HG03097 (cell line): ENCODE results near the gene C1QTNF12.
"Not testable (repeated sequence)": the region's sequence is repeated elsewhere in the genome, so short reads cannot be mapped to it uniquely, and the experiment has no call there.

ENCODE experiments used
- ATAC-seq: cut with Tn5 transposase; IDR thresholded peaks from one replicate; pipeline ENCODE4 v1.9.1; 2021; ENCODE audit not compliant: unreplicated experiment, low FRiP score

Gene C1QTNF12

DNA sequence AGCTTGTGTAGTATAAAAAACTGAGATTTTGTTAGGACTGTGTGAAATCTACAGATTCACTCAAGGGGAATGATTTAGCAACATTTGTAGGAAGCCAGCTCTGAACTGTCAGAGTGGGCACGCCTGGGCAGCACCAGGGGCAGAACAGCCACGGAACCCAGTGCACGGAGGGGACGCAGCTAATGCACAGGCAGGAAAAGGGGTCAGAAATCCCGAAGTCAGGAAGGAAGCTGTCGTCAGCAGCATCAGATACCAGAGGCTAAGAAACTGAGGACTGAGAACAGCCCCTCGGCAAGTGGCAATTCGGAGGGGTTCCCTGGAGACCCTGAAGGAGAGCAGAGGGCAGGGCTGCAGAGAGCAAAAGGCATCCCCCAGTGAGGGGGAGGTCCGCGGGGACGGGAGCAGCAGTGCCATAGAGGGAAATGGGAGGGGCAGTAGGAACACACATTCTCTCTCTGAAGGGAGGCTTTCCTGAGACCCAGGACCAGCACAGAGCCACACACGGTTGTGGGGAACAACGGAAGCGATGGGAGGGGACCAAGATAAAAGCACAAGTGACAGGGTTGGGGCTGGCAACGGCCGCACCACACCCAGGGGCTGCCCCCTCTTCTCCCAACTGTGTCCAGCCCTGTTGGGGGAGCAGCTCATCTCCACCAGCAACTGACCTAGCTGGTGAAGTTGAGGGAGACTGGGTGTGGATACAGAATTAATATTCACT, 14.5 kb upstream of the C1QTNF12 start:
- no peak for ATAC-seq

DNA sequence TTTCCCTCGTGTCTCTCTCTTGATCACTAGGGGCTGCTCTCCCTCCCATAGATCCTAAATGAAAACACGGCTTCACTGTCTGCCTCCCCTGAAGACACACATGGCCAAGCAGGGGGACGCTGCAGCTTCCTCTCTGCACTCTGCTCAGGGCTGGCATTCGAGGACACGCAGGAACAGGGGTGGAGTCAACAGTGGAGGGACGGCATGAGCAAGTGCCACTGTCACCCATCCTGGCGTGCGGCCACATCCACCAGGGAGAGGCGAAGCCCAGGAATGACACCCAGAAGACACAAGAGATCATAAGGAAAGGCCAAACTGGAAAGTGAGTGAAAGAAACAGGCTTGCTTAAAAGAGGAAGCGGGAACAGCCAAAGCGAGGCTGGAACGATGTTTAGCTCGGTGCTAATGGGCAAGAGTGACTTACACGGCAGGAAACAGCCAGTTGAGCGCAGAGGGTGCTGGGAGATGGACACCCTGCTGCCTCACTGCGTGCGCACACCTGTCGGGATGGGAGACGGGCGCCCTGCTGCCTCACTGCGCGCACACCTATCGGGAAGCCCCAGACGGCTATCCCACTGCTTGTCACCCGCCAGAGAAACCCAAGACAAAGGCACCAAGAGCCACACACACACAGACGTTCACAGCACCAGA, 13.6 kb upstream of the C1QTNF12 start:
- no peak for ATAC-seq

DNA sequence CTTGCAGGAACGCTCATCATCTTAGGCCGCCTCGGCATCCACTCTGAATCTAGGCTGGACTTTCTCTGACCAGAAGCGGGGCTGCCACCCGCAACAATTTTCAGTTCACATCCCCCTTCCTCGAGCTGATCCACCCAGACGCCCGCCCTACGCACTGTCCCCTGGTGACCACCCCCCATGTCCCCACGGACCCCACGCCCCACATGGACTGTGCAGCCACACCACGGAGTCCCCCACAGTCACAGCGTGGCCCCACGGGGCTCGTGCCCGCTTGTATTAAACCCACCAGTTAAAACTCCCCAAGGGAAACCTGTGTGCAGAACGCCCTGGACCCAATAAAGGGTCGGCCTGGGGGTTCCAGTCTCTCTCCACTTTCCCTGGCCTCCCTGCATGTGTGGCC, 13.0 kb upstream of the C1QTNF12 start:
- ATAC-seq = no peak

DNA sequence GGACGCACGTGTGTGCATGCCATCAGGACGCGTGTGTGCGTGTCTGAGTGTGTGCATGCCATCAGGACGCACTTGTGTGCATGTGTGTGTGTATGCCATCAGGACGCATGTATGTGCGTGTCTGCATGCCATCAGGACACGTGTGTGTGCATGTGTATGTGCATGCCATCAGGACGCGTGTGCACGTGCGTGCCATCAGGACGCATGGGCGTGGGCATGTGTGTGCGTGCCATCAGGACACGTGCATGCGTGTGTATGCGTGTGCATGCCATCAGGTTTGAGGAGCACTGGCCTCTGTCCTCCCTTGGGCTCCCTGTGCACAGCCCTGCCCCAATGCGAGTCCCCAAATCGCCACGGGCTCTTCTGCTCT, 12.6 kb upstream of the C1QTNF12 start:
- no peak for ATAC-seq

DNA sequence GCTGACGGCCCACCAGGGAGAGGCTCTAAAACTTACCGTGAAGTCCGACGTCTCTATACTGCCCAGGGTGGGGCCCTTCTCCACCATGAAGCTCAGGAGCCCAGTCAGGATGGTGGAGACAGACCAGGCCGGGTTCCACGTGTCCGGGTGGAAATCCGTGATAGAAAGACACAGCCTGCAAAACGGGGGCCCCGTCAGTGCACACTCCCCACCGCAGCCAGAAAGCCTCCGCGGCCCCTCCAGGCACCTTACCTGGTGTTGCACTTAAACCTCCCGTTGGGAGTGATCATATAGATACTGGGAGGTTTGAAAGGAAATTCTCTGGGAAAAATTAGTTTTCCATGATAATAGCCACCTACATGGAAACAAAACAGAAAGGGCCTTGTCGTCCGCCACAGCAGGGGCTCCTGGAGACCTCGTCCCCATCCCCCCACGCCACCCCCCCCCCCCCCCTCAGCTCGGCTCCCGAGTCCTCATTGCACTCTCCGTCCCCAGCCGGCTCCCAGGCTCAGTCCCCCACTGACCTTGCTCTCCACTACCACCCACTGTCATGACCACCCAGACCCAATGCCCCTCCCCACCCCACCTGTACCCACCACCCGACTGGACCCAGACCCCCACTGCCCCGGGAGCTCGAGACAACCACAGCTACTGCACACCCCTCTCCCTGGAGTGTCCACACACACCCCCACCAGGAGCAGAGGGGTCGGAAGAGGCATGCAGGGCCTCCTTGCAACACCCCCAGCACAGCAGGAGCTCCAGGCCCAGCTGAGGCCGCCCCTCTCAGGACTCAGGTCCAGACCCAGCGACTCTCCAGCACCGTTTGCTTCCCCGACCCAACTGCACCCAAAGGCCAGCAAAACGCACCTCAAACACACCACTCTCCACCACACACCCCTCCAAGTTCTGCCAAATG, 10.7 kb upstream of the C1QTNF12 start:
- no peak for ATAC-seq

DNA sequence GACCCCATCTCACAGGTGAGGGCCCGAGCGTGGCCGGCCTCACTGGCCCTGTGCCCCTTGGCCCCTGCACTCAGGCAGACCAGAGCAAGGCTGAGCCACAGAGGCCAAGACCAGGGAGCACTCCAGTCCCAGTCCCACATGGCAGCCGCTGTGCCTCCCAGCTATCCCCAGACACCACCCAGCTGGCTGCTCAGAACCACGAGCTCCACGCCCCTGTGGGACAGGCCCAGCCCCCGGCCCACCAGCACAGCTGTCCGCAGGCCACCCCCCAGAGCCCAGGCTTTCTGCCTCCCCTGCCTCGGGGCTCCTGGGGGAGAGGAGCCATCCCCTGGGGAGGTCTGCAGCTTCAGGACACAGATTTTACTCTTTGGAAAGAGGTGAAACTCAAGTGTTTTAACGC, 9.1 kb upstream of the C1QTNF12 start:
- ATAC-seq = no peak

DNA sequence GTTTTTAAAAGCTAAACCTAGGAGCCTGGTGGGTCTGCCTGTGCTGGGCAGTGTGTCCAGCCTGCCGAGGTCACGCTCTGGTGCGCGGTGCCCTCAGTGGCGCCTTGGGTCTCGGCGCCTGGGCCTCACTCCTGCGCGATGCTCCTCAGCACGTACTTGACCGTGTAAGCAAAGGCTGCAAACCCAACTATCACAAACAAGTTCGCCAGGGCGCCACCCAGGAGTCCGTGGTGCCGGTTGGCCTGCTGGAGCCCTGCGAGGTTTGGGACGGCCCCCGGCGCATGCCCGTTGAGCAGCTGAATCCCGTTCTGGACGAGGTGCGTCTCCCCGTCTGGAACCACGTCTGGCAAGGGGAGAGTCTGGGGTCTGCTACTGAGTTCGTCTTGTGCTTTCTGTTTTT, 8.6 kb upstream of the C1QTNF12 start:
- no peak for ATAC-seq

DNA sequence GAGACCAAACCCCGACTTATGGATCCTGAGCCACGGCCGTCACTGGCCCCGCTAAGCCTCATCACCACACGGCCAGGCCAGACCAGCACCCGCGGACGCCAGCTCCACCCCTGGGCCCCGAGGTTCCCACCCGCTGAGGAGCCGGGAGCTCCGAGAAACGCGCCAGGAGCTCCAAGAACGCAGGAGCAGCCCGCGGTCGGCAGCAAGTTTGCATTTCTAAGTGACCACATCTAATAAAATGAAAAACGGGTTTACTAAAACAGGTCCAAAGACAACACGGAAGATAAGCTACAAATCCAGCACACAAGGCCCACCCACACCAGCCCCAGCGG, 8.1 kb upstream of the C1QTNF12 start:
- no peak for ATAC-seq

DNA sequence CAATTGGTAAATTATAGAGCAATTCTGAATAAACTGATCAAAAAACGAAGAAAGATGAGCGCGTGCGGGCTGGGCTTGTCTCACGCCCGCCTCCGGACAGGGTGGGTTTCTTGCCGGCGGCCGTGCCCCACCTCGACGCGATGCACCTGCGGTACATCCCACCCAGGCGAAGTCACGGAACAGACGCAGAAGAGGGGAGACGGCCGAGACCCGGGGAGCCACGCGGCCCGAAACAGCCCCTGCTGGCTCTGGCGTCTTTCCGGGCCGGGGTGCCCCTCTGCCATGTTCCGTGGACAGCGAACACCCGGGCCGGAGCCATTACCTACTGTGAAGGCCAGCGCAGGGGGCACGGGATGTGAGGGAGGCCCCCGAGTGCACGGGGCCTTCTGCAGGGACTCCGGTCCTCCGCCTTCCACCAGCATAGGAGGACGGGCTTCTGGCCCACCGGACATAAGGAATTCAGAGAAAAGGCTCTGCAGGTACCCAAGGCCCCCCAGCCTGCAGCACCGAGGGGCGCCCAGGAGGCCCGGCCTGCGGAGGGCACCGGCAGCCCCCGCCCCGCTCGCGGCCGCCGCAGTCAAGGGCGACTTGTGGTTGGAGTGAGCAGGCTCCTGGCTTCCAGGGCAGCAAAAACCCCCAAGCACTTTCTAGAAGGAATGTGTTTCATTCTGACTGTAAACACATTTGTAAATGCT, 7.6 kb upstream of the C1QTNF12 start:
- ATAC-seq = no peak

DNA sequence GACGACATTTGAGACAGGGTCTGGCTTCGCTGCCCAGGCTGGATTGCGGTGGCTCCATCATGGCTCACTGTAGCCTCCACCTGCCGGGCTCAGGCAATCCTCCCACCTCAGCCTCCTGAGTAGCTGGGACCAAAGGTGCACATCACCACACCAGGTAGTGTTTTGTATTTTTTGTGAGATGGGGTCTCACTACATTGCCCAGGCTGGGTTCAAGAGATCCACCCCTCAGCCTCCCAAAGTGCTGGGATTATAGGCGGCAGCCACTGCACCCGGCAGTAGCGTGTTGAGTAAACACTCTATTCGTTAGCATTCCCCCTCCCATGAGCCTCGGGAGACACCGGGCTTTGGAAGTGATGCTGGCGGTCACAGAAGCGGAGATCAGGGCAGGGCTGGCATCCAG, 6.8 kb upstream of the C1QTNF12 start:
- no peak for ATAC-seq

DNA sequence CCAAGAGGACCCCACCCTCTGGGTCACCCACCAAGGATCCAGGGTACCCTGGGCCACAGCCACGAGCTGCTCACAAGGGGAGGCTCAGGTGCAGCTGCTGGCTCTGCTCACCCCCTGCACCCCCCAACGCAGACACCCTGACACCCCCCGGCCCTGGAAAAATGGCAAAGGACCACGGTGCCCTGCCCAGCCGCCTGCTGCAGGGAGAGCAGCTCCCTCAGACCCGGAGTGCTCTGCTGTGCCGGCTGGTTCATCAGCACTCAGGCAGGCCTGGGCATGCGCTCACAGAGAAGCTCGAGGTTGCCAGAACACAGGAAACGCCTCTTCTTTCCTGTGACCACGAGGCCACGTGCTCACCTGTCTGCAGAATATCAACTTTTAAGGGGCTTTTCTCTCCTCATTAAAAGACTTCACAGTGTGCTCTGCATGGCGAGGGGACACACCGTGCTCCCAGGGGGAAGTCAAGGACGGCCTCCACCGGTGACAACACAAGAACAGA, 4.3 kb upstream of the C1QTNF12 start:
- no peak for ATAC-seq

DNA sequence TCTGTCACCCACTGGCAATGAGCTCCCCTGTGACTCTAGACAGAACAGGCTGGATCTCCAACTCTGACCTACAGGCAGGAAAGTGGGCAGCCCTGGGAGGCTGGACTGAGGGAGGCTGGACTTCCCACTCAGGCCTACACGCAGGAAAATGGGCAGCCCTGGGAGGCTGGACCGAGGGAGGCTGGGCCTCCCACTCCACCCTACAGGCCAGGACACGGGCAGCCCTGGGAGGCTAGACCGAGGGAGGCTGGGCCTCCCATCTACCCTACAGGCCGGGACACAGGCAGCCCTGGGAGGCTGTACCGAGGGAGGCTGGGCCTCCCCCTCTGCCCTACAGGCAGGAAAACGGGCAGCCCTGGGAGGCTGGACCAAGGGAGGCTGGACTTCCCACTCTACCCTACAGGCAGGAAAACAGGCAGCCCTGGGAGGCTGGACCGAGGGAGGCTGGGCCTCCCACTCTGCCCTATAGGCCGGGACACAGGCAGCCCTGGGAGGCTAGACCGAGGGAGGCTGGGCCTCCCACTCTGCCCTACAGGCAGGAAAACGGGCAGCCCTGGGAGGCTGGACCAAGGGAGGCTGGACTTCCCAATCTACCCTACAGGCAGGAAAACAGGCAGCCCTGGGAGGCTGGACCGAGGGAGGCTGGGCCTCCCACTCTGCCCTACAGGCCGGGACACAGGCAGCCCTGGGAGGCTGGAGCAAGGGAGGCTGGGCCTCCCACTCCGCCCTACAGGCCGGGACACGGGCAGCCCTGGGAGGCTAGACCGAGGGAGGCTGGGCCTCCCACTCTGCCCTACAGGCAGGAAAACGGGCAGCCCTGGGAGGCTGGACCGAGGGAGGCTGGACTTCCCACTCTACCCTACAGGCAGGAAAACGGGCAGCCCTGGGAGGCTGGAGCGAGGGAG, 1.7 kb upstream of the C1QTNF12 start:
- ATAC-seq = not testable (repeated sequence)

DNA sequence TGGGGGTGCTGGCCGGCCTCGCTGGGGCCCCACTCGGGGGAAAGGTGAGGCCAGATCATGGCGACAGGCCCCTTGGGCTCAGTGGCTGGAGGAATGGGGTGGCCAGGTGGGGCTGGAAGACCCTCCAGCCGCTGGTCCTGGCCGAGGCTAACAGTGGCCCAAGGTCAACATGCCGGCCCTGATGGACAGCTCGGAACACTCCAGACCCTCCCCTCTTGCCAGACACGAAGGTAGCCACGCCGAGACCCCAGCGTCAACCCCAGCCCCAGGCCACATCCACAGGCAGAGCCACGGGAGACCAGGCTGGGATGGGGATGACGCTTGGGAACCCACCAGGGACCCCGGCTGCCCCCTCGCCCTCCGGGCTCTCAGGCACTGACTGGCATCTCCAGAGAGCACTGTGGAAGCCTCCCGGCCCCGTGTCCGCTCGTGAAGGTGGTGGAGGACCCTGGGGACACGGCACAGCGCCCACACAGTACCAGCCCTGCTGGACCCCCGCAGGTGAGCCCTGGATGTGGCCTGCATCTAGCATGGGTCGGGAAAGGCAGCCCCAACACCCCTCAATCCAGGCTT, 905 bp upstream of the C1QTNF12 start:
- no peak for ATAC-seq

DNA sequence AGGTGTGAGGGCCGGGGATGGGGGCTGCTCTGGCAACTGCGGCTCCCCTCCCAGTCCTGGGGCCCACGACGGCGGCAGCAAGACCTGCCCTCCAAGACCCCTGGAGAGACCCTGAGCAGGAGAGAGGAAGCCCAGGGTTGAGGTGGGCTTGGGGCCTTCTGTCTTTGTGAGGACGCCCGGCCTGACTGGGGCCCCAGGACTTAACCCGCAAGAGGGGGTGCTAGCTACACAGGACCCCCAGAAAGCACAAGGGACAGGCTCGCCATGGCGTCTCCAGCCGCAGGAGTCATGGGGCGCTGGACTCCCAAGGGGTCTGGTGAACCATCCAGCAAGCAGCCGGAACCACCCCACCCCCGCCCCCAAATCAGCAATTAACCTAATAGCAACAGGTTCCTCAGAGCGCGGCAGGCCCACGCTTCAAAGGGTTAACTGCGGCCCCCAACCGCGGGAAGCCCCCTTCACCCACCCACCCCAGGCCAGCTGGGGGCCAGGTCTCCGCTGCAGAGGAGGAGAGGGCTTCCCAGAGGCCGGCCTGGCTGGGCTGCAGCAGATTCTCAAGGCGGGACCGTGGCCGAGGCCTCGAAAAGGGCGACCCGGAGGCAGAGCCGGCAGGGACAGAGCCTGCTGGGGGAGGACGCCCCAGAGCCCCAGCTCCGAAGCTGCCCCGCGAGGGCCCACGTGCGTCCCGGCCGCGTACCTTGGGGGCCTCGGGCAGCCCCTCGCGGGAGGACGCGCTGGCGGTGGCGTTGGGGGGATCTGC, 525 bp downstream of the C1QTNF12 start:
- ATAC-seq = no peak

DNA sequence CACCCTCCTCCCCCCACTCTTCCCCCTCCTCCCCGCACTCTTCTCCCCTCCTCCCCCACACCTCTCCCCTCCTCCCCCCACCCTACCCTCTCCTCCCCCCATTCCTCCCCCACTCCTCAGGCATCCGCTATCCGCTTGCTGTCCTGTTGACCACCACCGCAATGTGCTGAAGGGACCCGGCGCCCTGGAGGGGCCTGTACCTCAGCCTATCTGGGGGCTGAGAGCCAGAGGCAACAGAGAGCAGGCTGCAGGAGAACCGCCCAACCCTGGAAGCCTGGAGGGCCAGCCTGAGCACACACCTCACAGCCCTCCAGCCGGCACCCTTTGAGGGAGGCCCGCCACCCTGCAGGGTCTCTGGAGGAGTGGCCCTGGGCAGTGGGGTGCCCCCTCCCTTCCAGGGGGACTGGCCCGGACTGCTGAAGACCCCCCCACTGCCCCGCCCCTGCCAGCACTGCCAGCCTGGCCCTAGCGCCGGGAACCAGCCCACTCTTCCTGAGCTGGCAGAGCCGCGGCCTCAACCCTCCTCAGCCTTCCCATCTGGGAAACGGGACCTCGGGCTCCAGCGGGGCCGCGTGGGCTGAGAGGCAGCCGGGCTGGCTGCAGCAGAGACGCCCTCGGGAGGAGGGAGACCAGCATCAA, 1.2 kb downstream of the C1QTNF12 start:
- ATAC-seq = no peak

DNA sequence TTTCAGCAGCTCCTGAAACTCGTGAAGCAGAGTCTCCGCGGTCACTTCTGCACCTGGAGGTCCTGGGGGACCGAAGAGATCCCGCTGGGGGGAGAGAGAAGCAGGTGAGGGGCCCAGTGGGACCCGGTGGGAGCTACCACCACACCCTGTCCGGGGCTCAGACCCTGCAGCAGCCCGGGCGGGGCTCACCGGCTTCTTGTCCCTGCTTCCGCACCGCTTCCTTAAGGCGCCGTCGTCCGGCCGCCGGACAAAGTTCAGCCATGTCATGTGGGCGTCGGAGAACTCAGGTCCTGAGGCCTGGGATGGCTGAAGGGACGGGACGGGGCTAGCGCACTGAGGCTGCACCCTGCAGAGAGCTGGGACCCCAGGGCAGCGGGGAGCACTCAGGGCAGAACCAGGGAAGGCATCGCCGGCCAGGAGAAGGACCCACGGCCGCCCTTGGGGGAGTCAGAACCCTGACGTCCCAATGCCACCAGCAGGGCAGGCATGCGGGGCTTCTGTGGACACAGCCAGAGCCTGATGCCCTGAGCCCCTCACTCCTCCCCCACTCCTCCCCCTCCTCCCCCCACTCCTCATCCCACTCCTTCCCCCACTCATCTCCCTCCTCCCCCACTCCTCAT, 2.2 kb downstream of the C1QTNF12 start:
- ATAC-seq = no peak

DNA sequence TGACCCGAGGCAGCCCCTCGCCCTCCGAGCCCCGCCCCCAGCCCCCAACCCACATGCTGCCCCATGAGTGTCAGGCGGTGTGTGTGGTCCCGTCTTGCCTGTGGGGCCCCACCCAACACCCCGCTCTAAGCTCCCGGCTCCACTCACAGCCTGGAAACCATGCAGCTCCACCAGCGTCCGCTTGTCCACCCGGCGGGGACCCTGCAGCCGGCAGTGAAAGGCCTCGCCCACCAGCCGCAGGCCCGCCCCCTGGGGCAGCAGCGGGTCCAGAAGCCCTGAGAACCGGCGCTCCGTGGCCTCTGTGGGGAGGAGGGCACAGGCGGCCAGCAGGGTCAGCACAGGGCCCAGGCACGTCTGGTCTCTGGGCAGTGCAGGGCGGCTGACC, 2.7 kb downstream of the C1QTNF12 start:
- ATAC-seq = no peak

DNA sequence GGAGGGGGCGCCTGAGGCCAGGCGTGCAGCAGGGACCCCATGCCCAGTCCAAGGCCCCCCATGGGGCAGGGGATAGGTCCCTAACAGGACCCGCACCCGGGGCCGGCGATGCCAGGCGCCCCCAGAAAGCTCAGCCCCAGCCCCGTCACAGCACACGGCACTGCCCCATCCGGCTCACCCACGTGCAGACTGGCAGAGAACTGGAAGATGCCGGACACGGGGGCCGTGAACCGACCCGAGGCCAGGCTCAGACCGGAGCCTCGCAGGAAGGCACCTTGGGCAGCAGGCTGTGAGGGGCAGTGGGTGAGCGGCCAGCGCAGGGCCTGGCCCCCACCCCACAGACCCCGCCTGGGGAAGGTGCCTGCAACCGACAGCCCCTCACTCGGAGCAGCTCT, 3.3 kb downstream of the C1QTNF12 start:
- ATAC-seq = no peak
